Inflammatory macrophage treated with lipopolysaccharide for 1 hour (primary cell): ENCODE results near the gene IQCE.
A peak's percentile ranks its signal among the peaks of the same experiment; 100 is the strongest.

Source experiments
- DNase-seq, 2 donors: peaks; one replicate each; pipeline ENCODE4 v3.0.0-alpha.2; 2020 to 2022

Gene IQCE

DNA sequence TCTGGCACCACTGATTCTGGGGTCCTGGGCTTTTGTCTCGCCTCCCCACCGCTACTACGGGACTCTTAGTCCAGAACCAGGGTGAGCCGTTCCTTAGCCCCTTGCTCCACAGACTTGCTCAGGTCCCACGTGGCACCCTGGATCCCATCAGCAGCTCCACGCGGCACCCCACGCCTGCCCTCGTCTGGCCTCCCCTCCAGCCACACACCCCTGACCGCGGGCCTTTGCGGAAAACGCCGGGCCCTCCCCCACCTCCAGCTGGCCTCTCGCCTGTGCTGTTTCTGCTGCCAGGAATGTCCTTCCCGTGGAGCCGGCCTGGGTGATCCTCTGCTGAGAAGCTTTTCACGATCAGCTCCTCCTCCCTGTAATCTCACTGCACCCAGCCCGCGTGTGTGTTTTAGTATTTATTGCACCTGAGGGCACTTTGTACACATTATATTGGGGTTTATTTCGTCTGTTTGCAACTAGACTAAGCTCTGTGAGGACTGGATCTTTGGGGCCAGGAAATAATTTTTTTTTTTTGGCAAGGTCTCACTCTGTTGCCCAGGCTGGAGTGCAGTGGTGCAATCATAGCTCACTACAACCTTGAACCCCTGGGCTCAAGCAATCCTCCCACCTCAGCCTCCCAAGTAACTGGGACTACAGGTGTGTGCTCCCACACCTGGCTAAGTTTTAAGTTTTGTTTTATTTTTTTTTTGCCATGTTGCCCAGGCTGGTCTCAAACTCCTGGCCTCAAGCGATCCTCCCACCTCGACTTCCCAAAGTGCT is 62.5 kb downstream of the IQCE start:
- no peak for DNase-seq

DNA sequence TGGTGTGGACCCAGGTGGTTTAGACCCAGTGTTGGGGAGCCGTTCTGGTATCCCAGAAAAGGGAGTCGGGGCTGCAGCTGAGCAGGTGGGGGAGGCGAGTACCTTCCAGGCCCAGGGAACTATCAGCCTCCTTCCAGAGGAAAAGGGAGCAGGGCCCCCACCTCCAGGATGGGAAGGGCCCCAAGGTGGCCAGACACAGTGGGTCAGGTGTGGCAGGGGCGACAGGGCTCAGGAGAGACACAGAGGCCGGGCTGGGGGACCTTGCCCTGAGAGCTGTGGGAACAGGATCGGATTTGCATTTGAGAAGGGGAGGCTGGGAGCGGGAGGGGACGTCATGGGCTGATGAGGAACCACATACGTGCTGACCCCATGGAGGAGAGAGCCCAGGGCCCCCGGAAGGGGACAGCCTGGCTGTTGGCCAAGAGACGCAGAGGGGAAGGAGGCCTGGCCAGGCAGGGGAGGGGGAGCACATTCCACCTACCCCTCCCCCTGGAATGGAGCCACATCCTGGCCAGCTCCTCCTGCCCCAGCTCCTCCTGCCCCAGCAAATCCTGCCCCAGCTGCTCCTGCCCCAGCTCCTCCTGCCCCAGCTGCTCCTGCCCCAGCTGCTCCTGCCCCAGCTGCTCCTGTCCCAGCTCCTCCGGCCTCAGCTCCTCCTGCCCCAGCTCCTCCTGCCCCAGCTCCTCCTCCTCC is 63.3 kb downstream of the IQCE start:
- no peak for DNase-seq

DNA sequence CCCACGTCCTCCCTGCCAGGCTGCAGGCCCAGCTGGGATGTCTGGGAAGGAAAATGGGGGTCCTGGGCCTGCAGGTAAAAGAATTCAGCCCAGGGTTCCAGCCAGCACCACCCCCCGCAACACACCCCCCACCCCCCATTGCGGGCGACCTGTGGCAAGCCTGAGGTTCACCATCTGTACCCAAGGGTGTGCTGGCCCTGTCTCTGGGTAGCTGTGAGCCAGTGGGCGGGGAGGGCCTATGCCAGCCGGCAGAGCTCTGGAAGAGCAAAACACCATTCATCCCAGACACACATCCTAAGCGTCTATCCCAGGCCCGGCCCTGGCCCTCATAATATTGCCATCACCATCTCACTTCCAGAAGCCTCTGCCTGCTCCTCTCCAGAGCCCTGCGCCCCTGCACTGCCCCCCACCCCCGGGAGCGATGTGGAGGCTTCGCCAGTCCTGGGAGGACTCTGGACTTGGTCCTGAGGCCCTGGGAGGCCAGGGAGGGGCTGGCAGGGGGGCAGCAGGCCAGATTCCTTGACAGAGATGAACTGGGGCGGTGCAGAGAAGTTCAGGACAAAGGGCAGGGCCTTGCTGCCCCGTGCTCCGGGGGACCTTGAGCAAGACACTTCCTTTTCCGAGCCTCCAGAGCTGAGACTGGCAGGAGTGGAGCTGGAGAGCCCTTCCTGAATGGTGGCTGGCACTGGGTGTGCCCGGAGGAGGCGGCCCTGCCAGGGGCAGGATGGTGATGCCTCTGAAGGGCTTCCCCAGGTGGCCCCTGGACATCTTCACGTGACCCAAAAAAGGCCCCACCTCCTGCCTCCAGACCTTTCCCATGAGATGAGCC is 64.3 kb downstream of the IQCE start:
- peak; percentile 71 to 73 for DNase-seq

DNA sequence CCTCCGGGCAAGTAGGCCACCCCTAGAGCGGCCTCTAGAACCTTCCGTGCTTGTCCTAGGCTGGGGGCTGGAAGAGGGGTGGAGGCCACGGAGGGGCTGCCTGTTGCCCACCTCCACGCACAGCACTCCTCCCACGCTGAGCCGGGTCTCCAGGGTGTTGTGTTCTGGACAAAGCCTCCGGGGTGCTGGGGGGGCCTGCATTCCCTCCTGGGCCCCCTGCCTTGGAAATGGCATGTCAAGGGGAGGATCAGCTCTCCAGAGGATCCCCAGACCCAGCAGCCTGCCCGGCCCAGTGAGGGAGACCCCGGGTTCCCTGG is 64.9 kb downstream of the IQCE start:
- DNase-seq: no peak

DNA sequence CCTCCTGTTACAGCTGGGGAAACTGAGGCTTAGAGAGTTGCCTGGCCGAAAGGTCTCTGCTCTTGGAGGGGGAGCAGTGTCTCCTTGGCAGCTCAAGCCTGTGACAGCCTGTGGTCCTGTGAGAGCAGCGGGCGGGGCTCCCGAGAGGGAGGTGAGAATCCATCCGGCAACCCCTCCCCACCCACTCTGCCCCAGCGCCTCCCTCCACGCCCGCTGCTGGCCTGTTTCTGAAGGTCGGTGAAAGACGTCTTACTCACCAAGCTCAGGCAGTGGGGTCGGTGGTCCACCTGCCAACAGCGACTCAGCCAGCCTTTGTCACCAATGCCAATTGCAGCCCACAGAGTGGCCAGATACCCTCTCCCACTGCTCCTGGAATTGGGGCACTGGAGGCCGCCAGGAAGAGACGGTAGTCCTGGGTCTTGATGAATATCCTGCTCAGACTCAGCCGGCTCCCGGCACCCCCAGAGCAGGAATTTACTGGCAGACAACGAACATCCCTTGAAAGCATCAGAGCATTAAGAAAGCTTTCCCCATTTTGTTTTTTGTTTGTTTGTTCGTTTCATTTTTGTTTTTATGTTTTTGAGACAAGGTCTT is 65.6 kb downstream of the IQCE start:
- no peak for DNase-seq

DNA sequence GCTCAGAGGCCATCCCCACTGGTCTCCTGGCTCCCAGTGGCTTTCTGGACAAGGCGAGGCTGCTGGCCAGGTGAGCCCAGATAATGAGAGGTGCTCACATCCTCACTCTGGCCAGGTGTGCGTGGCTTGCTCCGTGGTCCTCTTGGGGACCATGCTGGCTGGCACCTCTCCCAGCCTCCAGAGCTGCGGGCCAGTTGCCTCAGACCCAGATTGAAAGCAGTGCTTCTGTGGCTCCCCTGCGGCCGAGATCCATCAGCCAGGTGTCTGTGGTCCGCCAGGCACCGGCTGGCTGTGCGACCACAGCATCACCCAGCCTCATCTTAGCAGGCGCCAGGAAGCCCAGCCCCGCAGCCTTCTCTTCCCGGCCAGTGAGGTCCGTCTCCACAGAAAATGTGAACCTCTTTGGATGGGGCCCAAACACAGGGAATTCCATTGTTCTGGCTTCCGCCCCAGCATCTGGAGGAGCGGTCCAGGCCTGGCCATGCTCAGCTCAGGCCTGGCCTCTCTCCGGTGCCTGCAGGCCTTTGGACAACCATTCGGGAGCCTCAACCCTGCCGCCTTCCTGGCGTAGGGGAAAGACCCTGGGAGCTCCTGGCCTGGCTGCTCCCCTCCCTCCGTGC is 67.8 kb downstream of the IQCE start:
- no peak for DNase-seq

DNA sequence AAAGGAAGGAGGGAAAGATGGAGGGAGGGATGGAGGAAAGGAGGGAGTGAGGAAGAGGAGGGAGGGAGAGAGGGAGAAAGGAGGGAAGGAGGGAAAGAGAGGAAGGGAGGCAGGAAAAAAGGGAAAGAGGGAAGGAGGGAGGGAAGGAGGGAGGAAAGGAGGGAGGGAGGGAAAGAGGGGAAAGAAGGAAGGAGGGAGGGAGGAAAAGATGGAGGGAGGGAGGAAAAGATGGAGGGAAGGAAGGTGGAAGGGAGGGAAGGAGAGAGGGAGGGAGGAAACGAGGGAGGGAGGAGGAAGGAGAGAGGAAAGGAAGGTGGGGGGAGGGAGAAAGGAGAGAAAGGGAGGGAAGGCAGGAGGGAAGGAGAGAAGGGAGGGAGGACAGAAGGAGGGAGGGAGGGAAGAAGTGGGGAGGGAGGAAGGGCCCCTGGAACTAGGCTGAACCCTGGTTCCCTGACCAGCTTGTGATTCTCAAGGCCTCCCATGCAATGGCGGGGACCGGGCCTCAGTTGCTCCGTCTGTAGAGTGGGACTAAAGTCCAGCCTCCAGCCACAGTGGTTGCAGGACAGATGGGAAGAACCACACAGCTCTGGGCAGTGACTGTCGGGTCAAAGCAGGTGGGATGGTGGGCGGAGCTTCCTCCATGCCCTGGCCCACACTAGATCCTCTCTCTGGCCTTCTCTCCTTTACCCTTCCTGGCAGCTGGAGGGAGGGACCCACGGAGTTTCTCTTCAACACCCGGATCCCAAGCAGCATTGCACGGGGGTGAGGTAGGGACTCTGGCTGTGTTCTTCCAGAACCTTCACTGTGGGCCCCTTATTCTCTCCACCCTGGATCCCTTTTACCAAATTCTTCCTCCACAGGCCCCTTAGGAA is 68.7 kb downstream of the IQCE start:
- DNase-seq: no peak

DNA sequence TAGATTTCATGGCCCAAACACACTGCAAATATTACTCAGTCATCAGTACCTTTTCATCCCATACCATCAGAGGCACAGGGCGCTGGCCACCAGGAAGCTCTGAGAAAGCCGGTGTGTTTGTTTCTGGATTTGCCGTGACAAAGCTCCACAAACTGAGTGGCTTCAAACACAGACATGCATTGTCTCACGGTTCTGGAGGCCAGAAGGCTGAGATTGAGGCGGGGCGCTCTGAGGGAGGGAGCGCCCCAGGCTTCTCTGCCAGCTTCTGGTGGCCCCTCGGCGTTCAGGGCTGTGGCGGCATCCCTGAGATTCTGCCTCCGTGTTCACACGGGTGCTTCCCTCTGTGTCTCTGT is 69.3 kb downstream of the IQCE start:
- no peak for DNase-seq

DNA sequence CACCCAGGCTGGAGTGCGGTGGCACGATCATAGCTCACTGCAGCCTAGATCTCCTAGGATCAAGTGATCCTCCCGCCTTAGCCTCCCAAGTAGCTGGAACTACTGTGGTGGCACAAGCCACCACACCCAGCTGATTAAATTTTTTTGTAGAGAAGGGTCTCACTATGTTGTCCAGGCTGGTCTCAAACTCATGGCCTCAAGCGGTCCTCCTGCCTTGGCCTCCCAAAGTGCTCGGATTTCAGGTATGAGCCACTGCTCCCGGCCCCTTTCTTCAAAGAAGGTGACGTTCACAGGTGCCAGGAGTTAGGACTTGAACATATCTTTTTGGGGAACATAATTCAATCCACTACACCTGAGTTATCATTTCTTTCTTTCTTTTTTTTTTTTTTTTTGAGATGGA is 70.1 kb downstream of the IQCE start:
- no peak for DNase-seq

DNA sequence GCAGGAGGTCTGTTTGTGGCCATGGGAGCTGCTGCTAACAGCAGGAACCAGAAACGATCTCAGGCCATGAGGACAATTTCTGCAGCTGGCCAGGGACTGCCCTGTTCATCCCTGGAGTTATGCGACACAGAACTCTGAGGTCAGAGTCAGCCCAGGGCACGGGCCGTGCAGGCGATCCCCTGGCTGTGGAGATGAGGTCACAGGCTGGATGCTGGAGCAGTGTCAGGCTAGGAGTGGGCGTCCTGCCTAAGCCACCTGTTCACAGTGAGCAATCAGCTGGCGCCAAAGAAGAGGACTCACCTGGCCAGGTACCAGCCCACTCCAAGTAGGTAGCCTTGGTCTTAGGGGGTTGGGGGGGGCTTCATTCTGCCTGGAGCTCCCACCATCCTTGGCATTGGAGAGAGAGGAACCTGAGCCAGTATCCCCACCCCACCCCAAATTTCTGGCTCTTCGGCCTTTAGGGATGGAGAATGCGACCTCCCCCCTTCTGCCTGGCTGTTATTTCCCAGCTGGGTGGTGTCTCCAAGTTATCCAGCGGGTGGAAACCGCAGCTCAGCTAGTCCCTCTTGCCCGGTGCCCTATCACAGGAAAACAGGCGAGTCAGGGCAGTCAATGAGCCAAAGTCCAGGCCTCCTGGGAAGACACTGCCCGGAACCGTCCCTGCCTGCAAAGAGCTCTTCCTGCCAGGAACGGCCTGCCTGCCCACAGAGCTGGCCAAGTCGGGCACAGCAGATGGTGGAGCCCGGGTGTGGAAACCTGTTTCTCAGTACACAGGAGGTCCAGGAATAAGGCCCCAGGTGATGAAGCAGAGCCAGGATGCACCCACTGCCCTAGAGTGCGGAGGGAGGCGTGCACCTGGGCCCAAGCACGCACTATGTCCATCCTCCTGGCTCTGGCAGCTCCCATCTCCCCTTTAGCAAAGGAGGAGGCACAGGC is 71.2 kb downstream of the IQCE start:
- peak in 1 of 2 donors; percentile 60 for DNase-seq

DNA sequence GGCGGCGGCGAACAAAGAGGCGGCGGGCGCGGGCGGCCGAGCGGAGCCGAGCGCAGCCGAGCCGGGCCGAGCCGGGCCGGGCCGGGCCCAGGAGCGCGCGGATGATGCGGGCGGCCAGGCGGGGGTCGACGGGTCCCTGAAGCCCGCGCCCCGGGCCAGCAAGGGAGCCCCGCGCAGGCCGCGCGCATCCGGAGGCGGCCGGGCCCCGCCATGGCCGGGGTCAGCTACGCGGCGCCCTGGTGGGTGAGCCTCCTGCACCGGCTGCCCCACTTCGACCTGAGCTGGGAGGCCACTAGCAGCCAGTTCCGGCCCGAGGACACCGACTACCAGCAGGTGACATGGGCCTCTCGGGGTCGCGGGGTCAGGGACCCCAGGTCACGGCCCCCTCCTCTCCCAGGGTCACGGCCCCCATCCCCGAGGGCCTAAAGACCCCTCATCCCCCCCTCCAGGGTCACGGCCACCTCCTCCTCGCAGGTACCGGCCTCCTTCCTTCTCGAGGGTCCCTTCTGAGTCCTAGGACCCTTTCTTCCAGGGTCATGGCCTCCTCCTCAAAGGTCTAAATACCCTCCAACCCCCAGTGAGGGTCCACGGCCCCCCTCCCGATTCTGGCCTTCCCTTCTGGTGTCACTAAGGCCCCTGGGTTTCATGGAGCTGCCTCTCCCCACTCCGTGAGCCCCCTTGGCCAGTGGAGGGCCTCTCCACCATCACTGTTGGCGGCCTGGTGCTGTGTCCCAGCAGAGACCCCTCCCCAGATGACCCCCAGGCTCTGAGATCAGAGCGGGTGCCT is 73.4 kb downstream of the IQCE start, which contains the start of gene TTYH3:
Gene TTYH3 (plus strand): TSS at position 41 of the 787 bp plus-strand sequence. CDS start 170 bp downstream, at position 211.
- DNase-seq: peak in 1 of 2 donors; percentile 63

DNA sequence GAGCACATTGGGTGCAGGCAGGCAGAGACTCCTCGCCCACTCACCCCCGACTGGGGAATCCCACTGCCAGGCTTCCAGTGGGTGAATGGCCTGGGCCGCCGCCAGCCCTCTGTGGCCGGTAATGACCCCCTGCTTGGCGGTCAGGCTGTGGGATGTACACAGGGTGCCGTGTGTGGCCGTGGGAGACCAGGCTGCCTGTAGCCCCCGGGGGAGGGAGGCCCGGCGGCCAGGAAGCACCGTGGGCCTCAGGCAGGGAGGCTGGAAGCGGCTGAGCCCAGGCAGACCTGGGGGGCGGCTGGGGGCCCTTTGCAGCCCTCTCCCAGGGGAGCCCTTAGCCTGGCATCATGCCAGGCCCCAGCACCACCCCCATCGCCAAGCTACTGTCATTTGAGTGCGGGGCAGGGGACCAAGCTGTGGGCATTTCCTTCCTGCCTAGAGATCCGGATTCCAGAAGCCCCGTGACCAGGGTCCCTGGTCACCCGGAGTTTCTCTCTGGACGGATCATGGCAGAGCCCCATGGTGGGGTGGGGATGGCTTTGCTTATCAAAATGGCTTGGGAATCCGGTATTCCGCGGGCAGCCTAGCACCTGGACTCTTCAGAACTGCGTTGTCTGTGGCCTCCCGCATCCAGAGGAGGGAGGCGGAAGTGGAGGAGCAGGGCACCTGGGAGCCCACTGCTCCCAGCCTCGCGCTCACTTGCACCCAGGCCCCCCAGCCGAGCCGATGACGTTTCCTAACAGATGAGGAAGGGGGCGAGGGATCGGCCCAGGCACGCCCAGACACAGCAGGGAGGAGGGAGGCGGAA is 74.2 kb downstream of the IQCE start:
- DNase-seq: peak; percentile 90 to 95

DNA sequence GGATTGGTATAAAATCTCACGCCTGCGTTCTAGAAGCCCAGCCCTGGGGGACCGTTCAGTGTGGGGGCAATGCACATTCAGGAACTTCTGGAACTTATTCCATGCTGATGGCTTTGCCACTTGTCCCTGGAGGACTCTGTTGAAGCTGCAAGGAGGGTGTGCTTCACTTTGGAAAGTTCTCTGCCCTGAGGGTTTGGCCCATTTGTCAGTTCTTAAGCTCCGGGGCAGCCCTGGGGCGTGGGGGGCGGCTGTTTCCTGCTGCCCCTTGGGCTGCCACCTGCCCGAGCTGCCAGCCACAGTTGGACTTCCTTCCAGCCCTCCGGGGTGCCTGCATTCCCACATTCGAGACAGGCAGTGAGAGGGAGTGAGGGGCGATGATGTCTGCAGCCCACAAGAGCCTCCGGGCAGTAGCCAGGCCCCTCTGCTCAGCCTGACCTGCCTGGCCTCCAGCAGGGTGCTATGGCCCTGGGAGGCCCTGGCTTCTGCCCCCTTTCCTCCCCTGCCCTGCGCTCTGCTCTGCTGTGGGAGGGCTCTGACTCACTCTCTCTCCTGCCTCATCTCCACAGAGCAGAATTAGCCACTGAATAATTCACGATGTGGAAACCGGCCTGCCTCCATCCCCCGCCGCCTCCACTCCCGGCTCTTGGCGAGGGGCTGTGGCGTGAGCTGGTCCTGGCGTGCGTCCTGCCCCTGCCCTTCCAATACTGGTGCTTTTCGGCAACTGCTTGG is 74.9 kb downstream of the IQCE start:
- DNase-seq: peak; percentile 85 to 90

DNA sequence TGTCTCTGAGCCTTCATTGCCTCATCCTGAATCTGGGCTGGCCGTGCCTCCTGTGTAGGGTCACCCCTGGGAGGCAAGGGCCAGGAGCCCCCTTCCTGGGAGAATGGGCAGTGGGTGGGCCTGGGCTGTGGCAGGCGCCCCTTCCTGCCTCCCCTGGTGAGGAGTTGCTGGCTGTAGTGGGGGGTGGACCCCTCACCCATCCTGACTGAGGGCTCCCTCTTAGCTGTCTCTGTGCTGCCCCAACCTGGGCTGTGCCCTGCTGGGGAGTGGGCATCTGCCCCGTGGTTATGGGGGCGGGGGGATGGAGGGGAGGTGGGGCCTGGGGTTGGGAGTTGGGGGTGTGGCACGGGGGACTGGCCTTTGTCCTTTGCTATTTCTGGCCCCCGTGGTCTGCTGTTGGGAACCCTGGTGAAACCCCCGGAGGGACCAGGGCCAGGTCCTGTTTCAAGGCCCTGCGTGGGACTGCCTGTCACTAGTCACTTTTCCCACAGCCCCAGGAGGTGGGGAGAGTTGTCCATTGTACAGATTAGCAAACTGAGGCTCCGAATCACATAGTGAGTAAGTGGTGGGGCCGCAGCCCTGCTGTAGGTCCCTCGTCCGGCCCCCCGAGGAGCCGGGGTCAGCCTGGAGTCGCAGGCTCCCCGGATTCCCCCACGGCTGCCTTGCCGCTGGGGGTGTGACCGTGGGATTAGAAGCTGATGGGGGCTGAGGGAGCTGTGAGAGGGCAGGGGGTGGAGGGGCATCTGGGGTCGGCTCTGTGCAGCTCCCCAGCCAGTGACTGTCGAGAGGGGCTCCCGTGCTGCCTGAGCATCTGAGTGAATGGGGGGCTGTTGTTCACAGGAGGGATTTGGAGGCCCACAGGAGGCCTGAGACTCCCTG is 75.7 kb downstream of the IQCE start:
- DNase-seq: no peak

DNA sequence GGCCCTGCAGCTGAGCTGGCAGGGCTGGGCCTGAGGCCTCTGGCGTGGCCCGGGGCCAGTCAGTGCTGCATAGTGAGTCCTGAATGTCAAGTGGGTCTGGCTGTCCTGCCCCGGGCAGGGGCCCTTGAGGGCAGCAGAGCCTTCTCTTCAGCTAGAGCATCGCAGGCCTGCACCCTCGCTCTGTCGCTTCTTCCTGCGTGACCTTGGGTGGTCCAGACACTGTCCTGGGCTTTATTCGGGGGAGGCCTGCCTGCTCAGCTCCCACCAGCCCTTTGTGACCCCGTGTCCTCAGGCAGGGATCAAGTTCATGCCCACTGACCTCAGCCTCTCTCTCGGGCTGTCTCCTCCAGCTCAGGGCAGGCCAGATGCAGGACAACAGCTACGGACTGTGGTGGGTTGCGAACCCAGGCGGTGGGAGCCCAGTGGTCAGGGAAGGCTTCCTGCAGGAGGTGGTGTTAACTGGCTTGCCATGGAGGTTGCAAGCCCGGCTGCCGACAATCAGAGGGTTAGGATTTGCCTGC is 76.4 kb downstream of the IQCE start:
- no peak for DNase-seq

DNA sequence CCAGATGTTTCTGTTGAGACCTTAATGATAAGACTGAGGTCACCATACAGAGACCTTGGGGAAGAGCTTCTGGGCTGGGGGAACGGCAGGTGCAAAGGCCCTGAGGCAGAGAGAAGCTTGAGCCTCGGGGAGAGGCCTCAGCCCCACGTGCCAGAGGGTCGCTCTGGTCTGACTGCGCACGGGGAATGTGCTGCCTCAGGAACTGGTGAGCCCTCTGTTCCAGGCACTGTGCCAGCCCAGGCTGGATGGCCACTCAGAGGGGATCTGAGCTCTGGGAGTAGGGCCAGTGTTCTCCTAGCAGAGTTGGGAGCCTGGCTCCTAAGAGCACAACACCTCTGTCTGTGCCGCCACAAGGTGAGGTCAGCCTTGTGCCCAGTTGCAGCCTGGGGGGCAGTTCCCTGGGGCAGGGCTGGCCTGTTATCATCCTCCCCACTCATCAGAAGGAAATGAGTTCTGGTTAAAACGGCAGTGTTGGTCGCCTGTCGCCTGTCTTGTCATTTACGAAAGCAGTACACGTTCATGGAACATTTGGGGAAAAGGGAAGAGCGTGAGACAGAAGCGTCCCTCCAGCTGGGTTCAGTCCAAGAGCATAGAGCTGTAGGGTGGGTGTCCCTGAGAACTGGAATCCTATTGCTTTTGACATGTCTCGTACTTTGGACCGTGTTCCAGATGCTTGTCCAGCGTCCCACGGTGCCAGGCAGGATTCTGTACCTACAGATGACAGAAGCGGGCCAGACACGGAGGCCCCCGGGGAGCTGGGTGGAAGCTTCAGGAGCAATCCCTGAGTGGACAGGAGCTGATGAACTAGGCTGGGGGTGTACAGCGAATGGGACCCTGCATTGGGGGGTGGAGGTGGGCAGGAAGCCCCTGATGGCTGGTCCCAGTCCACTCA is 77.3 kb downstream of the IQCE start:
- DNase-seq: no peak
